Activated CD8-positive, alpha-beta memory T cell treated with anti-CD3 and anti-CD28 coated beads for 24 hours (primary cell): ENCODE measurements around the gene ZSWIM8.

Experiments
- DNase-seq: peaks from one replicate; pipeline ENCODE4 v3.0.0-alpha.2; 2020

Gene ZSWIM8

DNA sequence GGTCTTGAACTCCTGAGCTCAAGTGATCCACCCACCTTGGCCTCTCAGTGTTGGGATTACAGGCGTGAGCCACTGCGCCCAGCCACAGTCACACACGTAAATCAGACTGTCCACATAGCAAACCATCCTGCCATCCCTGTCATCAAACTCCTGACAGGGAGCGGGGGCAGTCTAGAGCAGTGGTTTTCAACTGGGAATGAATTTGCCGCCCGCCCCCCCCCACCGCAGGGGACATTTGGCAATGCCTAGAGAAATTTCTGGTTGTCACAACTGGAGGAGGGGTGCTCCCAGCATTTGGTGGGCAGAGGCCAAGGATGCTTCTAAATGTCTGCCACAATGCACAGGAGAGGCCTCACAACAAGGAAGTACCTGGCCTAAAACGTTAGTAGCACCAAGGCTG, 64.8 kb downstream of the ZSWIM8 start:
- no peak for DNase-seq

DNA sequence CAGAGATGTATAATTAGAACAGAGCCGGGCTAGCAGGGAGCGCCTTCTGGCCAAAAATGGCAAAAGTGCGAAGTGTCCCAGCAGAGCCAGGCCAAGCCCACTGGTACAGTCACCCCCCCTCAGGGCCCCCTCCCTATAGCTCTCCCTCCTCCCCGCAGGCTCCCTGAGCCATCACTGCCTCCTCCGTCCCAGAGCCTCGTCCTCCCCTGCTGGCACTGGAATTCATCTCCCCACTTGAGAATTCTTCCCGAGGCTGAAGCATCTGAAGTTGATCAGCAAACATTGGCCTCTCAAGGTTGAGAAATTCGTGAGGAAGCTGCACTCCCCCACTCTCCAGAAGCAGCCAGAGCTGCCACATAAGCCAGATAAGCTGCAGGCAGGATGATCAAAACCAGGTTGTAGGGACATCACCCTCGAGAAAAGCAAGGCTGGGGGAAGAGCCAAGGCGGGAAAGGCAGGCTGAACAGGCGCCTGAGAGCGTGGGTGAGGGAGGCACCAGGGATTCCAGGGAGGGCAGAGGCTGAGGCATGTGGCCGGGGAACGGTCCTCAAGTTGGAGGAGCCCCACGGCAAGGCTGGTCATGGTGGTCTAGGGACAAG, 65.6 kb downstream of the ZSWIM8 start:
- DNase-seq = no peak
